ENCODE results near the gene BATF3.
A peak's percentile ranks its signal among the peaks of the same experiment; 100 is the strongest.

BATF3 gene

GRCh38 chr1:212699625-212700222 is at the start of gene BATF3:
BATF3 (minus strand) TSS chr1:212699840; CDS start chr1:212699762, 78 bp downstream.
- no peaks in the 10 kb centered on the region for H3K36me3 ChIP-seq (ENCODE audit: control insufficient read depth, insufficient read depth, low read length)
- H3K4me3 ChIP-seq (ENCODE audit: low read length) = peak within 1 kb of the TSS; percentile 41; the same call in 1 of the 2 replicates
- no peak within 1 kb of the TSS for H3K27ac ChIP-seq (ENCODE audit: low read length)
- WGBS (ENCODE audit: insufficient coverage, insufficient read length) = no CpG with 5 or more reads among the region's 79 CpGs
- H3K4me1 ChIP-seq (ENCODE audit: control insufficient read depth, insufficient read depth, low read length) = peaks cover 1% of the 10 kb centered on the region; the same call in 1 of the 2 replicates
- no peaks in the 10 kb centered on the region for H3K9me3 ChIP-seq (ENCODE audit: control insufficient read depth, insufficient read depth, low read length)
- peaks cover 26% of the 10 kb centered on the region for H3K27me3 ChIP-seq (ENCODE audit: control insufficient read depth, insufficient read depth, low read length)
- DNase-seq (ENCODE audit: low read depth, low spot score) = no peak

- Histone ChIP-seq H3K4me1 (ENCODE audit: control insufficient read depth, insufficient read depth, low read length) (peaks cover 2% of the 10 kb centered on the region; the same call in 1 of the 2 replicates), H3K27me3 (ENCODE audit: control insufficient read depth, insufficient read depth, low read length) (no peaks in the 10 kb centered on the region), H3K27ac (ENCODE audit: low read length) (no peak overlapping the region), H3K9me3 (ENCODE audit: control insufficient read depth, insufficient read depth, low read length) (no peaks in the 10 kb centered on the region), H3K36me3 (ENCODE audit: control insufficient read depth, insufficient read depth, low read length) (no peaks in the 10 kb centered on the region), H3K4me3 (ENCODE audit: low read length) (no peak overlapping the region)
- no CpG with 5 or more reads among the region's 3 CpGs for WGBS (ENCODE audit: insufficient coverage, insufficient read length)
- DNase-seq (ENCODE audit: low read depth, low spot score) = no peak
Observed at GRCh38 chr1:212746546-212746945, 46.9 kb upstream of the BATF3 start.

GRCh38 chr1:212745303-212745702 is 45.7 kb upstream of the BATF3 start:
- no peaks in the 10 kb centered on the region for H3K9me3 ChIP-seq (ENCODE audit: control insufficient read depth, insufficient read depth, low read length)
- no peak for DNase-seq (ENCODE audit: low read depth, low spot score)
- no peaks in the 10 kb centered on the region for H3K27me3 ChIP-seq (ENCODE audit: control insufficient read depth, insufficient read depth, low read length)
- no peak overlapping the region for H3K27ac ChIP-seq (ENCODE audit: low read length)
- no peaks in the 10 kb centered on the region for H3K36me3 ChIP-seq (ENCODE audit: control insufficient read depth, insufficient read depth, low read length)
- H3K4me1 ChIP-seq (ENCODE audit: control insufficient read depth, insufficient read depth, low read length) = peaks cover 2% of the 10 kb centered on the region; the same call in 1 of the 2 replicates
- no peak overlapping the region for H3K4me3 ChIP-seq (ENCODE audit: low read length)

GRCh38 chr1:212743901-212744475 is 44.3 kb upstream of the BATF3 start:
- Histone ChIP-seq H3K9me3 (ENCODE audit: control insufficient read depth, insufficient read depth, low read length) (no peaks in the 10 kb centered on the region), H3K4me3 (ENCODE audit: low read length) (no peak overlapping the region), H3K36me3 (ENCODE audit: control insufficient read depth, insufficient read depth, low read length) (no peaks in the 10 kb centered on the region), H3K4me1 (ENCODE audit: control insufficient read depth, insufficient read depth, low read length) (no peaks in the 10 kb centered on the region), H3K27me3 (ENCODE audit: control insufficient read depth, insufficient read depth, low read length) (no peaks in the 10 kb centered on the region), H3K27ac (ENCODE audit: low read length) (no peak overlapping the region)
- no peak for DNase-seq (ENCODE audit: low read depth, low spot score)
- WGBS (ENCODE audit: insufficient coverage, insufficient read length) = no CpG with 5 or more reads among the region's 4 CpGs

- WGBS (ENCODE audit: insufficient coverage, insufficient read length) = no CpG with 5 or more reads among the region's 1 CpG
- DNase-seq (ENCODE audit: low read depth, low spot score) = no peak
- Histone ChIP-seq H3K4me1 (ENCODE audit: control insufficient read depth, insufficient read depth, low read length) (no peaks in the 10 kb centered on the region), H3K27me3 (ENCODE audit: control insufficient read depth, insufficient read depth, low read length) (no peaks in the 10 kb centered on the region), H3K27ac (ENCODE audit: low read length) (no peak overlapping the region), H3K9me3 (ENCODE audit: control insufficient read depth, insufficient read depth, low read length) (no peaks in the 10 kb centered on the region), H3K4me3 (ENCODE audit: low read length) (no peak overlapping the region), H3K36me3 (ENCODE audit: control insufficient read depth, insufficient read depth, low read length) (no peaks in the 10 kb centered on the region)
Observed at GRCh38 chr1:212738330-212738729, 38.7 kb upstream of the BATF3 start.

- H3K27ac ChIP-seq (ENCODE audit: low read length) = no peak overlapping the region
- no peaks in the 10 kb centered on the region for H3K36me3 ChIP-seq (ENCODE audit: control insufficient read depth, insufficient read depth, low read length)
- H3K4me1 ChIP-seq (ENCODE audit: control insufficient read depth, insufficient read depth, low read length) = no peaks in the 10 kb centered on the region
- no peaks in the 10 kb centered on the region for H3K27me3 ChIP-seq (ENCODE audit: control insufficient read depth, insufficient read depth, low read length)
- H3K4me3 ChIP-seq (ENCODE audit: low read length) = no peak overlapping the region
- no peak for DNase-seq (ENCODE audit: low read depth, low spot score)
- no peaks in the 10 kb centered on the region for H3K9me3 ChIP-seq (ENCODE audit: control insufficient read depth, insufficient read depth, low read length)
Observed at GRCh38 chr1:212737559-212737958, 37.9 kb upstream of the BATF3 start.

- H3K4me1 ChIP-seq (ENCODE audit: control insufficient read depth, insufficient read depth, low read length) = no peaks in the 10 kb centered on the region
- no peak for DNase-seq (ENCODE audit: low read depth, low spot score)
- H3K9me3 ChIP-seq (ENCODE audit: control insufficient read depth, insufficient read depth, low read length) = no peaks in the 10 kb centered on the region
- no CpG with 5 or more reads among the region's 8 CpGs for WGBS (ENCODE audit: insufficient coverage, insufficient read length)
- no peak overlapping the region for H3K27ac ChIP-seq (ENCODE audit: low read length)
- no peaks in the 10 kb centered on the region for H3K36me3 ChIP-seq (ENCODE audit: control insufficient read depth, insufficient read depth, low read length)
- H3K4me3 ChIP-seq (ENCODE audit: low read length) = no peak overlapping the region
- H3K27me3 ChIP-seq (ENCODE audit: control insufficient read depth, insufficient read depth, low read length) = no peaks in the 10 kb centered on the region
Observed at GRCh38 chr1:212733109-212733508, 33.5 kb upstream of the BATF3 start.

GRCh38 chr1:212731630-212732029 is 32.0 kb upstream of the BATF3 start:
- no CpG with 5 or more reads among the region's 1 CpG for WGBS (ENCODE audit: insufficient coverage, insufficient read length)
- H3K27ac ChIP-seq (ENCODE audit: low read length) = no peak overlapping the region
- no peaks in the 10 kb centered on the region for H3K27me3 ChIP-seq (ENCODE audit: control insufficient read depth, insufficient read depth, low read length)
- H3K36me3 ChIP-seq (ENCODE audit: control insufficient read depth, insufficient read depth, low read length) = 0 out of 2 replicates have a peak, but pooled peaks cover 2% of the 10 kb centered on the region
- no peak overlapping the region for H3K4me3 ChIP-seq (ENCODE audit: low read length)
- no peaks in the 10 kb centered on the region for H3K4me1 ChIP-seq (ENCODE audit: control insufficient read depth, insufficient read depth, low read length)
- H3K9me3 ChIP-seq (ENCODE audit: control insufficient read depth, insufficient read depth, low read length) = no peaks in the 10 kb centered on the region
- DNase-seq (ENCODE audit: low read depth, low spot score) = no peak

- 100% methylated on average over 1 of the region's 5 CpGs for WGBS (ENCODE audit: insufficient coverage, insufficient read length)
- no peaks in the 10 kb centered on the region for H3K9me3 ChIP-seq (ENCODE audit: control insufficient read depth, insufficient read depth, low read length)
Observed at GRCh38 chr1:212728606-212729005, 29.0 kb upstream of the BATF3 start.

GRCh38 chr1:212727386-212728181 is 27.9 kb upstream of the BATF3 start:
- 0 out of 2 replicates have a peak, but pooled peaks cover 3% of the 10 kb centered on the region for H3K36me3 ChIP-seq (ENCODE audit: control insufficient read depth, insufficient read depth, low read length)
- H3K27ac ChIP-seq (ENCODE audit: low read length) = no peak overlapping the region
- no peak for DNase-seq (ENCODE audit: low read depth, low spot score)
- H3K27me3 ChIP-seq (ENCODE audit: control insufficient read depth, insufficient read depth, low read length) = no peaks in the 10 kb centered on the region
- WGBS (ENCODE audit: insufficient coverage, insufficient read length) = no CpG with 5 or more reads among the region's 13 CpGs
- no peak overlapping the region for H3K4me3 ChIP-seq (ENCODE audit: low read length)
- H3K4me1 ChIP-seq (ENCODE audit: control insufficient read depth, insufficient read depth, low read length) = no peaks in the 10 kb centered on the region
- no peaks in the 10 kb centered on the region for H3K9me3 ChIP-seq (ENCODE audit: control insufficient read depth, insufficient read depth, low read length)

More at GRCh38 chr1:212728606-212729005, 29.0 kb upstream of the BATF3 start:
- H3K4me1 ChIP-seq (ENCODE audit: control insufficient read depth, insufficient read depth, low read length) = no peaks in the 10 kb centered on the region
- H3K4me3 ChIP-seq (ENCODE audit: low read length) = no peak overlapping the region
- H3K27ac ChIP-seq (ENCODE audit: low read length) = no peak overlapping the region
- 0 out of 2 replicates have a peak, but pooled peaks cover 3% of the 10 kb centered on the region for H3K36me3 ChIP-seq (ENCODE audit: control insufficient read depth, insufficient read depth, low read length)
- no peaks in the 10 kb centered on the region for H3K27me3 ChIP-seq (ENCODE audit: control insufficient read depth, insufficient read depth, low read length)
- DNase-seq (ENCODE audit: low read depth, low spot score) = no peak
